Measurements from ENCODE around the gene CST9. TPM values are rescaled to one million over a fixed set of nuclear protein-coding genes. Genes with fewer than 3 reads are reported as not detected.
"Not testable (repeated sequence)": the region's sequence is repeated elsewhere in the genome, so short reads cannot be mapped to it uniquely, and the experiment has no call there.

The CST9 gene
- total and polyA plus RNA-seq, 2 of the 13 experiments (the other 11 are each of a cell fraction or from before 2014, with no cell fraction given) = 0.07 TPM; not detected in 1

DNA sequence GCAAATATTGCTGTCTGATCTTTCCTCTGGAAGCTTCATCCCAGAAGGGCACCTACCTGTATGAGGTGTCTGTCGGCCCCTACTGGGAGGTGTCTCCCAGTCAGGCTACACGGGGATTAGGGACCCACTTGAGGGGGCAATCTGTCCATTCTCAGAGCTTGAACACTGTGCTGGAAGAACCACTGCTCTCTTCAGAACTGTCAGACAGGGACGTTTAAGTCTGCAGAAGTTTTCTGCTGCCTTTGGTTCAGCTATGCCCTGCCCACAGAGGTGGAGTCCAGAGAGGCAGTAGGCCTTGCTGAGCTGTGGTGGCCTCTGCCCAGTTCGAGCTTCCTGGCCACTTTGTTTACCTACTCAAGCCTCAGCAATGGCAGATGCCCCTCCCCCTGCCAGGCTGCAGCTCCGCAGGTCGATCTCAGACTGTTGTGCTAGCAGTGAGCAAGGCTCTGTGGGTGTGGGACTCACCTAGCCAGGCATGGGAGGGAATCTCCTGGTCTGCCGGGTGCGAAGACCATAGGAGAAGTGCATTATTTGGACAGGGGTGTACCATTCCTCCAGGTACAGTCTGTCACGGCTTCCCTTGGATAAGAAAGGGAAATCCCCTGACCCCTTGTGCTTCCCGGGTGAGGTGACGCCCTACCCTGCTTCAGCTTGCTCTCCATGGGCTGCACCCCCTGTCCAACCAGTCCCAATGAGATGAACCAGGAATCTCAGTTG is 15.1 kb upstream of the CST9 start (continued):
- TF ChIP-seq ZNF644 (CRISPR knock-in tag; IDR thresholded peaks at IDR 0.05; ENCODE audit: low read depth) (peak; percentile 88), ZNF256 (CRISPR knock-in tag; conservative IDR thresholded peaks at IDR 0.05) (0 out of 2 replicates have a peak, but pooled peaks have one; percentile 7), ZNF629 (CRISPR knock-in tag; conservative IDR thresholded peaks at IDR 0.05) (peak; percentile 79), ZBTB21 (CRISPR knock-in tag; IDR thresholded peaks at IDR 0.05) (0 out of 2 replicates have a peak, but pooled peaks have one; percentile 17), ZNF883 (CRISPR knock-in tag; IDR thresholded peaks at IDR 0.05; ENCODE audit: not compliant biosample characterization) (peak; percentile 56), IRF2 (CRISPR knock-in tag; IDR thresholded peaks at IDR 0.05) (peak; percentile 88), SALL1 (CRISPR knock-in tag; IDR thresholded peaks at IDR 0.05) (peak; percentile 97), ZNF788 (CRISPR knock-in tag; IDR thresholded peaks at IDR 0.05; ENCODE audit: borderline replicate concordance) (peak; percentile 91; the same call in 1 of the 2 replicates), EED (CRISPR knock-in tag; IDR thresholded peaks at IDR 0.05) (peak; percentile 35; the same call in 1 of the 2 replicates), ZNF572 (CRISPR knock-in tag; IDR thresholded peaks at IDR 0.05) (peak; percentile 92; the same call in 1 of the 2 replicates), FOXP1 (CRISPR knock-in tag; IDR thresholded peaks at IDR 0.05) (peak; percentile 80), ZNF383 (CRISPR knock-in tag; IDR thresholded peaks at IDR 0.05; ENCODE audit: borderline replicate concordance) (0 out of 2 replicates have a peak, but pooled peaks have one; percentile 86), ZNF225 (CRISPR knock-in tag; IDR thresholded peaks at IDR 0.05) (peak; percentile 66; the same call in 1 of the 2 replicates), ZZZ3 (CRISPR knock-in tag; IDR thresholded peaks at IDR 0.05; ENCODE audit: borderline replicate concordance) (0 out of 2 replicates have a peak, but pooled peaks have one; percentile 29), ZNF556 (CRISPR knock-in tag; IDR thresholded peaks at IDR 0.05; ENCODE audit: borderline replicate concordance) (peak; percentile 95)
- TF ChIP-seq, protein P1, sequence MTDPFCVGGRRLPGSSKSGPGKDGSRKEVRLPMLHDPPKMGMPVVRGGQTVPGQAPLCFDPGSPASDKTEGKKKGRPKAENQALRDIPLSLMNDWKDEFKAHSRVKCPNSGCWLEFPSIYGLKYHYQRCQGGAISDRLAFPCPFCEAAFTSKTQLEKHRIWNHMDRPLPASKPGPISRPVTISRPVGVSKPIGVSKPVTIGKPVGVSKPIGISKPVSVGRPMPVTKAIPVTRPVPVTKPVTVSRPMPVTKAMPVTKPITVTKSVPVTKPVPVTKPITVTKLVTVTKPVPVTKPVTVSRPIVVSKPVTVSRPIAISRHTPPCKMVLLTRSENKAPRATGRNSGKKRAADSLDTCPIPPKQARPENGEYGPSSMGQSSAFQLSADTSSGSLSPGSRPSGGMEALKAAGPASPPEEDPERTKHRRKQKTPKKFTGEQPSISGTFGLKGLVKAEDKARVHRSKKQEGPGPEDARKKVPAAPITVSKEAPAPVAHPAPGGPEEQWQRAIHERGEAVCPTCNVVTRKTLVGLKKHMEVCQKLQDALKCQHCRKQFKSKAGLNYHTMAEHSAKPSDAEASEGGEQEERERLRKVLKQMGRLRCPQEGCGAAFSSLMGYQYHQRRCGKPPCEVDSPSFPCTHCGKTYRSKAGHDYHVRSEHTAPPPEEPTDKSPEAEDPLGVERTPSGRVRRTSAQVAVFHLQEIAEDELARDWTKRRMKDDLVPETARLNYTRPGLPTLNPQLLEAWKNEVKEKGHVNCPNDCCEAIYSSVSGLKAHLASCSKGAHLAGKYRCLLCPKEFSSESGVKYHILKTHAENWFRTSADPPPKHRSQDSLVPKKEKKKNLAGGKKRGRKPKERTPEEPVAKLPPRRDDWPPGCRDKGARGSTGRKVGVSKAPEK (CRISPR knock-in tag; IDR thresholded peaks at IDR 0.05; ENCODE audit: borderline replicate concordance) = peak; percentile 90; the same call in 1 of the 2 replicates
- TF ChIP-seq, protein P2, sequence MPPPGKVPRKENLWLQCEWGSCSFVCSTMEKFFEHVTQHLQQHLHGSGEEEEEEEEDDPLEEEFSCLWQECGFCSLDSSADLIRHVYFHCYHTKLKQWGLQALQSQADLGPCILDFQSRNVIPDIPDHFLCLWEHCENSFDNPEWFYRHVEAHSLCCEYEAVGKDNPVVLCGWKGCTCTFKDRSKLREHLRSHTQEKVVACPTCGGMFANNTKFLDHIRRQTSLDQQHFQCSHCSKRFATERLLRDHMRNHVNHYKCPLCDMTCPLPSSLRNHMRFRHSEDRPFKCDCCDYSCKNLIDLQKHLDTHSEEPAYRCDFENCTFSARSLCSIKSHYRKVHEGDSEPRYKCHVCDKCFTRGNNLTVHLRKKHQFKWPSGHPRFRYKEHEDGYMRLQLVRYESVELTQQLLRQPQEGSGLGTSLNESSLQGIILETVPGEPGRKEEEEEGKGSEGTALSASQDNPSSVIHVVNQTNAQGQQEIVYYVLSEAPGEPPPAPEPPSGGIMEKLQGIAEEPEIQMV (CRISPR knock-in tag; IDR thresholded peaks at IDR 0.05; ENCODE audit: low read depth) = peak; percentile 71; the same call in 1 of the 2 replicates
- TF ChIP-seq, protein P3, sequence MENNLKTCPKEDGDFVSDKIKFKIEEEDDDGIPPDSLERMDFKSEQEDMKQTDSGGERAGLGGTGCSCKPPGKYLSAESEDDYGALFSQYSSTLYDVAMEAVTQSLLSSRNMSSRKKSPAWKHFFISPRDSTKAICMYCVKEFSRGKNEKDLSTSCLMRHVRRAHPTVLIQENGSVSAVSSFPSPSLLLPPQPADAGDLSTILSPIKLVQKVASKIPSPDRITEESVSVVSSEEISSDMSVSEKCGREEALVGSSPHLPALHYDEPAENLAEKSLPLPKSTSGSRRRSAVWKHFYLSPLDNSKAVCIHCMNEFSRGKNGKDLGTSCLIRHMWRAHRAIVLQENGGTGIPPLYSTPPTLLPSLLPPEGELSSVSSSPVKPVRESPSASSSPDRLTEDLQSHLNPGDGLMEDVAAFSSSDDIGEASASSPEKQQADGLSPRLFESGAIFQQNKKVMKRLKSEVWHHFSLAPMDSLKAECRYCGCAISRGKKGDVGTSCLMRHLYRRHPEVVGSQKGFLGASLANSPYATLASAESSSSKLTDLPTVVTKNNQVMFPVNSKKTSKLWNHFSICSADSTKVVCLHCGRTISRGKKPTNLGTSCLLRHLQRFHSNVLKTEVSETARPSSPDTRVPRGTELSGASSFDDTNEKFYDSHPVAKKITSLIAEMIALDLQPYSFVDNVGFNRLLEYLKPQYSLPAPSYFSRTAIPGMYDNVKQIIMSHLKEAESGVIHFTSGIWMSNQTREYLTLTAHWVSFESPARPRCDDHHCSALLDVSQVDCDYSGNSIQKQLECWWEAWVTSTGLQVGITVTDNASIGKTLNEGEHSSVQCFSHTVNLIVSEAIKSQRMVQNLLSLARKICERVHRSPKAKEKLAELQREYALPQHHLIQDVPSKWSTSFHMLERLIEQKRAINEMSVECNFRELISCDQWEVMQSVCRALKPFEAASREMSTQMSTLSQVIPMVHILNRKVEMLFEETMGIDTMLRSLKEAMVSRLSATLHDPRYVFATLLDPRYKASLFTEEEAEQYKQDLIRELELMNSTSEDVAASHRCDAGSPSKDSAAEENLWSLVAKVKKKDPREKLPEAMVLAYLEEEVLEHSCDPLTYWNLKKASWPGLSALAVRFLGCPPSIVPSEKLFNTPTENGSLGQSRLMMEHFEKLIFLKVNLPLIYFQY (CRISPR knock-in tag; IDR thresholded peaks at IDR 0.05; ENCODE audit: borderline replicate concordance) = 0 out of 2 replicates have a peak, but pooled peaks have one; percentile 46
- TF ChIP-seq FOXP1 (IDR thresholded peaks at IDR 0.05) = not testable (repeated sequence)
- TF ChIP-seq, protein P4, sequence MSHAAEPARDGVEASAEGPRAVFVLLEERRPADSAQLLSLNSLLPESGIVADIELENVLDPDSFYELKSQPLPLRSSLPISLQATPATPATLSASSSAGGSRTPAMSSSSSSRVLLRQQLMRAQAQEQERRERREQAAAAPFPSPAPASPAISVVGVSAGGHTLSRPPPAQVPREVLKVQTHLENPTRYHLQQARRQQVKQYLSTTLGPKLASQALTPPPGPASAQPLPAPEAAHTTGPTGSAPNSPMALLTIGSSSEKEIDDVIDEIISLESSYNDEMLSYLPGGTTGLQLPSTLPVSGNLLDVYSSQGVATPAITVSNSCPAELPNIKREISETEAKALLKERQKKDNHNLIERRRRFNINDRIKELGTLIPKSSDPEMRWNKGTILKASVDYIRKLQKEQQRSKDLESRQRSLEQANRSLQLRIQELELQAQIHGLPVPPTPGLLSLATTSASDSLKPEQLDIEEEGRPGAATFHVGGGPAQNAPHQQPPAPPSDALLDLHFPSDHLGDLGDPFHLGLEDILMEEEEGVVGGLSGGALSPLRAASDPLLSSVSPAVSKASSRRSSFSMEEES (CRISPR knock-in tag; IDR thresholded peaks at IDR 0.05) = 0 out of 2 replicates have a peak, but pooled peaks have one; percentile 45

Data from HepG2 (cell line).